ENCODE data around the gene WDR45.
"Not testable (repeated sequence)": the region's sequence is repeated elsewhere in the genome, so short reads cannot be mapped to it uniquely, and the experiment has no call there.

WDR45 gene

DNA sequence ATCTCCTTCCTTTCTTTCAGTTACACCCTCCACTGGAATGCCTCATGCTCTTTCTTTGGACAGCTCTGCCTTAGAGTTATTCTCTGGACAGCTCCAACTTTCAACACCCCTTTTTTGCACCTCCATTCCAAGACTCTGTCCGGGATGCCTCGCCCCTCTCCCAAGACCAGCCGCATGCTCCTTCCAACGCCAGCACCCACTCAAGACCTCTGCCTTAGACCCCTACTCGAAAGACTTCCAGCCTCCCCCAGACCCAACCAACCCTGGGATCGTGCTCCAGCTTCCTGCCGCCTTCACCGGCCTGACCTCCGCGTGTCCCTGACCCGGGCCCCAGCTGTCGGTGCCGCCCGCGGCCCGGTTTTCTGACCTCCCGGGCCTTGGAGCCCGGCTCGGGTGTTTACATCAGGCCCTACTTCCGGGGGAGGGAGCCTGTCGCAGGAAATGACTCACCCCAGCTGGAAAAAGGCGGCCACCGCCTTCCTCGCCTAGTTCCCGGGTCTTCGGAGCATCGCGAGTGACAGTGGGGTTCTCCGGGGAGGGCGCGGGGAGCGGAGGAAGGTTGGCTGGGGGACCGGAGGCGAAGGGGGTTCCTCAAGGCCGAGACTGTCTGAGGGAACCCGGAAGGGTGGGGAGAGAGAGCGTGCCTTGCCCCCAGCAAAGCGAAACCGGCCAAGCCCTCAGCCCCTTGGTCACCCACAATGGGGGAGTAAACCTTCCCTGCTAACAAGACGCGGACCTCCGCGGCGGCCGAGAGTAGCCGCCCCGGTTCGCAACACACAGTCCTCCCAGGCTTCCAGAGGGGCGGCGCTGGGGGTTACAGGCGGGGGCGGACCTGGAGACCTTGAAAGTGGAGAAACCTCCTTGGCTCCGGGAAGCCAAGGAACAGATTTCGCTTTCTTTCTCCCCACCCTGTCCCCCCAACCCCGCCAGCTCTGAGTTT lies at the start of gene WDR45:
WDR45 (minus strand) TSS at position 399 of the 940 bp plus-strand sequence. CDS start 1,792 bp downstream, outside the sequence.
- DNase-seq: peak; percentile 4 to 58 (median 40)

DNA sequence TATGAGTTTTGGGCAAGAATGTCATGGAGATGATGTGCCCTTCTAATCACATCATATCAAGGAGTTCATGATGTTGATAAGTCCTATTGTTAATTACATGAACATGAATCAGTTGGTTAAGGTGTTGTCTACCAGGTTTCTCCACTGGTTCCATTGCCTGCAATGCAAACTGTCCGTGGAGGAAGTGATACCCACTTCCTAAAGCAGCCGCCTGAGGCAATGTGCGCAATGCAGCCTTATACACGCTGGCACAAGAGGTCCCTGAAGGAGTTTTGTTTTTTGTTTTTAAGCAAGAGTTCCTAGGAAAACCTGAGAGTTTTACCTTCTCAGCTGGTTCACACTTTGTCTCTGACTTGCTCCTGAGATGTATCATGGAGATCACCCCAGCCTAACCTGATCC lies 49.7 kb upstream of the WDR45 start:
- DNase-seq: no peak

GRCh38 chrX:49127742-49128258 lies 48.1 kb upstream of the WDR45 start:
- not testable (repeated sequence) for DNase-seq

DNA sequence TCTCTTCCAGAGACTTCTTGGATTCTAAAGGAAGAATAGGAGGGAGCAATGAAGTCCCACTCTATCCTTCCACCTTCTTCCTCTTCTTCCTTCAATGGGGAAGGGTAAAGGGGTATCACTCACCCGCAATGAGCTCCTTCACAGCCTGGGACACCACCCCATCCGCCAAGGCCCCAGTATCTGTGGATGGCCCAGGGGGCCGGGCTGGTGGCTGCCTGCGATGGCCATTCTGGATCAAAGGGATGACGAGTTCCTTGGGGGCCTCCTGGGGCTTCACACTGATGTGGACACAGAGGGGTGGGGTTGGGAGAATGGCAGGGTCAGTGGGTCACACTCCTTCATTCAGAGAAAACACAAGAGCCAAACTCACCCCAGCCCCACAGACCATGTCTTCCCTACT lies 42.8 kb upstream of the WDR45 start:
- DNase-seq: no peak

DNA sequence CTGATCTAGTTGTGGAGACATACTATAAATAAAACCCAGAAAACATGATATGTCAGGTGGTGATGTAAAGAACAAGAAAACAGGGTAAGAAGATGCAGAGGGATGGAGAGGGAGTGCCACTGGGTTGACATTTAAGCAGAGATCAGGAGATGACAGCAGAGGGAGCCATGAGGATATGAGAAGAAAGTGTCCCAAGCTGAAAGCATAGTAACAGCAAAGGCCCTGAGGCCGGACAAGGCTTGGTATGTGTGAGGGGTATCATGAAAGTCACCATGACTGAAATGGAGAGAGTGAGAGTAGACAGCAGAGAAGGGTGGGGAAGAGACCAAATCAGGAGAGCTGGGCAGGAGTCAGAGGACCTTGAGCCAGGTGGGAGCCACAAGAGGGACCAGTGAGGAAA lies 40.4 kb upstream of the WDR45 start:
- DNase-seq: no peak

GRCh38 chrX:49117581-49117980 lies 37.9 kb upstream of the WDR45 start:
- no peak for DNase-seq

DNA sequence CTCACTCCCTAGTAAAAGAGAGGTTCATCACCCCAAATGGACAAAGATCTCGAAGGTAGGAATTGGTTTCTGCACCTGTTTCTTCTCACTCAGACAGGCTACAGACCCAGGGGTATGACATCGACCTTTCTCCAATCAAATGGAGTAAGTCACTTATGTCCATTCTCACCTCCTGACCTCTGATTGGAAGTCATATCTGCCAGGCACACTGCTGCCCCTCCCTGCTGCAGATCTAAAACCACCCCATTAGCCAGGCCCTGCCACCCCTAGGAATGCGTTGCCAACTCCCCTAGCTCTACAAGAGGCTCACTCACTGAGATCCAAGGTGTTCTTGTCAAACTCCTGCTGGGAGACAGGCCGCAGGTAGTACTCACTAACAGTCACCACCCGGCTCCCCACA lies 37.0 kb upstream of the WDR45 start:
- DNase-seq: no peak

DNA sequence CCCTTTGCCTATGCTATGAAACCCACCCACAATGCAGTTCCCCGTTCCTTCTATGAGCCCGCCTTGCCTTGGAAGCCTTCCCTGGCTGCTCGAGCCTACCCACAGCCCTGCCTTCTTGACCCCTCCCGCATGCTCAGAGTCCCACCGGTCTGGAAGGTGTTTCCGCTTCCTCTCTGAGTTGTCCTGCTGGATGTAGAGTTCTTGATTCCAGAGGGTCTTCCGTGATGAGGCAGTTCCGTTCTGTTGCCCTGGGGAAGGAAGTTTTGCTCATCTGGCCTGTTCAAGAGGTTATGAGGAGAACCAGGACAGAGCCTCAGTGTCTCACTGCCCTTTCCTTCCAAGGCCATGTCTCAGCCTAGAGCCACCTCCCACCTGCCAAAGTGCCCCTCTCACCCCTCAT lies 36.4 kb upstream of the WDR45 start:
- no peak for DNase-seq

DNA sequence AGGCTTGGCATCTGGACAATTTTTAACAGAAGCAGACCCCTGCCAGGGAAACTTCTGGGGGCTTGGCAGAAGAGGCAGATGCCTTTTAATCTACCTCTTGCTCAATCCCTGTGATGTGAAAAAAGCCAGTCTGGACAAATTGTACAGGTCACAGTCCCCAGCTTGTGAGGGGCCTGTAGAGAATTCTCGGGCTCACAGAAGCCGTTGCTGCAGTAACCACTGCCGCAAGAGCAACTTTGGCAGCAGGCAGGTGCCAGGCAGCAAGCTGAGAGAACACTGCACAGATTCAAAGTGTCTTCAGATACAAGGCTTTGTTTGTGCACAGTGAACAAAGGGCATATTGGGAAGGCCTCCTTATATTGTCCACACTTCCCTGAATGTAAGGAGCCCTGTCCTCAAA lies 32.1 kb upstream of the WDR45 start:
- no peak for DNase-seq

DNA sequence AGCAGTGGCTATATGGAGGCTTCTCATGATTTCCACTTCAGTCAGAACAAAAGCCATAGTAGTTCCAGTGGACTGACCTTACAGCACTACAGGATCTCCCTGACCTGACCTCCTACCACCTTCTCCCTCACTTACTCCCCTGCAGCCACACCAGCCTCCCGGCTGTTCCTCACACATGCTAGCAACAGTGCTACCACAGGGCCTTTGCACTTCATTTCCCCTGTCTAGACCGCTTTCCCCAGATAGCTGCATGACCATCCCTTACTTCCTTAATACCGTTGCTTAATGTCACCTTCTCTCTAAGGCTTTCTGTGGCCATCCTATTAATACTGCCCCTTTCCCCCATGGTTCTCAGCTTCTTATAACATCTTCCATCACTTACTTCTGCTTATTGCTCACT lies 30.7 kb upstream of the WDR45 start:
- no peak for DNase-seq

DNA sequence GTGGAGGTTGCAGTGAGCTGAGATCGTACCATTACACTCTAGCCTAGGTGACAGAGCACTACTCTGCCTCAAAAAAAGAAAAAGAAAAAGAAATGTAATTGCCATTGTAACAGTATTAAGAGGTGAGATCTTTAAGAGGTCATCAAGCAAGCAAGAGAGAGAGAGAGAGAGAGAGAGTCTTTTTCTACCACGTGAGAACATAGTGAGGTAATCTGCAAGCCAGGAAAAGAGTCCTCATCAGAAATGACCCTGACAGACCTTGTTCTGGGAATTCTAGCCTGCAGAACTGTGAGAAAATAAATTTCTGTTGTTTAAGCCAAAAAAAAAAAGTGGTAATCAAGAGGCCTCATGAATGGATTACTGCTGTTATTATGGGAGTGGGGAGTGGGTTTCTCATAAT lies 29.0 kb upstream of the WDR45 start:
- DNase-seq: no peak

- no peak for DNase-seq
These were observed 27.2 kb upstream of the WDR45 start for GRCh38 chrX:49106930-49107329.

DNA sequence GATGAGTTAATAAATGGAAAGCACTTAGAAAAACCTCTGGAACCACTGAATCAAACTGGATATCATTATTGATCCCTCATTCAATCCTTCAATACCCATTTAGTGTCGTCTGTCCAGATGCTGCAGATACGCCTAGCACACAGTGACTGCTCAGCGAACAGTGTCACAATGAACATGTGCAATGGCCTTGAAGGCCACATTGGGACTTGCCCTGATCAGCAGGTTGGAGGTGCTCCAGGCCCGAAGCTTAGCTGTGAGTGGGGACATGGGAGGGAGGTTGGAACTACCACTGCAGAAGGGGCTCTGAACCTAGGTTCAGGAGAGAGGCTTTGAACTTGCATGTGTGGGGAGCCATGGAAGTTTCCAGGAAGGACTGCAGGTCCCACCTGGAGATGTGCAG lies 26.6 kb upstream of the WDR45 start:
- DNase-seq: no peak

GRCh38 chrX:49103637-49104036 lies 23.9 kb upstream of the WDR45 start:
- no peak for DNase-seq

DNA sequence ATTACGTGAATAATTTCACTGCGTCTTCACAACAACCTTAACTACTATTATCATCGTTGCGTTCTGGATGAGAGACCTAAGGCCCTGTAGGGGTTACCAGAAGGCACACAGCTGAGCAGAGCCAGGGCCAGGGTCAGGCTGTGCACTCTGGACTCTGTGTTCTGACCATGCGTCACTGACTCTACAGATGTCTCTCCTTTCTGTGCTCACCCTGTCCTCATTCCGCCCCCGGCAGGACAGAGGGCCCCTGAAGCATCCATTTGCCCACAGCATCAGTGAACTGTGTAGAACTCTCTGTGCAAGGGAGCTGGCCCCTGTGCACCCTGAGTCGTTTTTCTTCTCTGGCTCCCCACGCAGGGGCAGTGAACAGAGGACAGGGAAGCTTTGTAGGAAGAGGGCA lies 22.5 kb upstream of the WDR45 start:
- DNase-seq: no peak

- DNase-seq: no peak
These were observed 21.9 kb upstream of the WDR45 start for GRCh38 chrX:49101629-49101984.

DNA sequence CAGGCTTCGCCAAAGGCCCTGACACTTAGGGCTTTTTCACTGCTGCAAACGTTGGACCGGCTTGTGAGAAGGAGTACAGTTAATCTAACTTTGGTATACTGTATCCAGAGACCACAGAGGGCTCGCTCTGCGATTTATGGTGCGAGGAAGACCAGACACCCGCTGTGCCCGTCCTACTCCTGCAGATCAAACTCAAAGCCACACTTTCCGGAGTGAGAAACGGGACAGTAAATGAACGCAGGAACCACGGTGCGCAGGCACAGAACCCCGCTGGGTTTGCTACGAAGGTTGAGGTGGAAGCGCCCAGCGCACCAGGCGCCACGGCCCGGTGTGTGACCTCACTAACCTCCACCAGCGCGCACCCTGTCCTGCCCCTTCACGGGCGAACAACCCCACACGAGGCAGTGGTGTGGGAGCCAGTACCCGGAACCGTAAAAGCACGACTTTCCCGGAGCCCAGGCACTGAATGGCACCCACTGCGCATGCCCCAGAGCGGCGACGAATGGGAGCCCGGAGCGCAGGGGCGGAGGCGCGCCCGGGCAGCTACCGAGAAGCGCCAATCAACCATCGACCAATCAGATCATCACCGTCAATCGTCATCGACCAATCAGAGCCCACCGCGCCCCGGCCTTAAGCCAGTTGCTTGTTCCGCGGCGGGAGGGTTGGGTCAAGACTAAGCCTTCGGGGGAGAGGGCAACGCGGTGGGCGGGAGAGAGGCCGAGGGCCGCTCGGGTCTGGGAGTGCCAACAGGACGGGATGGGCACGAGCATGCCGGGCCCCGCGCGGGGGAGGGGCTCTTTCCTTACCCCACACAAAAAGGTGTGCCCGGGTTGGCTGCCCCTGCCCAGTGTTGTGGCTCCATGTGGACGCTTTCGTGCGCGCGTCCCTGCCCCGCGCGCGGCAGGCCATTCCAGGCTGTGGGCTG lies 21.3 kb upstream of the WDR45 start:
- DNase-seq: peak; percentile 52 to 82 (median 70)

- no peak for DNase-seq
These were observed 16.7 kb upstream of the WDR45 start for GRCh38 chrX:49096419-49096818.

- no peak for DNase-seq
These were observed 9.9 kb upstream of the WDR45 start for GRCh38 chrX:49089553-49089952.

DNA sequence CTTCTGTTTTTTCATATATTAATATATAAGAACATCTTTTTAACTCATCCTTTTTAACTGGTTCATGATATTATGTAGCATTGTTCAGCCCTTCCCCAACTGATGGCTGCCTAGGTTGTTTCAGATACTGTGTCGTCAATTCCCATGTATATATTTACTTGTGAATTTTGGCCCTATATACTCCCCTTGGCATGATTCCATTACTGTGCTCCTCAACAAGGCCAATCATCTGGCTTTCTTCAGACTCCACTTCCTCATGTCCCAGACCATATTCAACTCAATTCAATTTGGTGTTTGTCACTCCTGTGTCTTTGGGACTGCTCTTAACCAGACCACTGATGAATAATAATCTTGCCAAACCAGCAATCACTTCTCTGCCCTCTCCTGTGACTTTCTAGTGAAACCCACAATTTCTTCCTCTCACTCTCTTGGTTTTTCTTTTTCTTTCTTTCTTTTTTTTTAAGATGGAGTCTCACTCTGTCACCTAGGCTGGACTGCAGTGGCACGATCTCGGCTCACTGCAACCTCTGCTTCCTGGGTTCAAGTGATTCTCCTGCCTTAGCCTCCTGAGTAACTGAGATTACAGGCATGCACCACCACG lies 2.7 kb upstream of the WDR45 start:
- DNase-seq: no peak

DNA sequence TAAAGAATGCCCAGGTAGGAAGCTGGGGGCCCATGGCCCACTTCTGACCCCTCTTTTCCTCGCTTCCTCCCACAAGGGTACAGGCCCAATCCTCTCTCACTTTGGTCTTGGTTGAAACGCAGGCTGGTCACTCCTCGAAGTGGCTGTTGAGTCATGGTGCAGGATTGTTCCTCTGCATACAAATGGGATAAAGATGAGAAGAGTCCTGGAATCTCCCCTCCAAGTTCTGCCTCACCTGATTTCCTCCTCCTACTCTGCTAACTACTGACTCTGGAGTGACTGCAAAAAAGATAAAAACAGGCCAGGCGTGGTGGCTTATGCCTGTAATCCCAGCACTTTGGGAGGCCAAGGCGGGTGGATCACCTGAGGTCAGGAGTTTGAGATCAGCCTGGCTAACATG lies 1.7 kb downstream of the WDR45 start:
- DNase-seq: no peak

DNA sequence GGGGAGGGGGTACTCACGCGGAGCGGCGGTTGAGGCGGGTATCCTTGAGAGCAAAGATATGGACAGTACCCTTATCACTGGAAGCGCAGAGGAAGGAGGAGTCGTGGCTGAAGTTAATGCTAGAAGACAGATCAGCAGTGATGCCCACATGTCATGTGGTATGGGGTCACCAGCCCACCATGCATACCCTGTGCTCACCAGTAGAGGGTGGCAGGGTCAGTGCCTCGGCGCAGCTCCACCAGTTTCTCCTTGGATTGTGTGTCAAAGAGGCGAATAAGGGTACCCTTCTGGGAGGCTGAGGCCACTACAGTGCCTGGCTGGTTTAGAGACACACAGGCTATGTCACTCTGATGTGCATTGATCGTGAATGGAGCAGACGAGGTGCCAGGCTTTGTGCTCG lies 4.3 kb downstream of the WDR45 start:
- DNase-seq: no peak
